HG02678 (cell line): ENCODE data around the gene KCNT1.

Source experiments
- ATAC-seq: cut with Tn5 transposase; IDR thresholded peaks from one replicate; pipeline ENCODE4 v1.9.1; 2021; ENCODE audit warnings: mild to moderate bottlenecking, moderate library complexity; ENCODE audit not compliant: unreplicated experiment

Gene KCNT1

GRCh38 chr9:135794057-135794335 is 92.0 kb downstream of the KCNT1 start:
- no peak for ATAC-seq

DNA sequence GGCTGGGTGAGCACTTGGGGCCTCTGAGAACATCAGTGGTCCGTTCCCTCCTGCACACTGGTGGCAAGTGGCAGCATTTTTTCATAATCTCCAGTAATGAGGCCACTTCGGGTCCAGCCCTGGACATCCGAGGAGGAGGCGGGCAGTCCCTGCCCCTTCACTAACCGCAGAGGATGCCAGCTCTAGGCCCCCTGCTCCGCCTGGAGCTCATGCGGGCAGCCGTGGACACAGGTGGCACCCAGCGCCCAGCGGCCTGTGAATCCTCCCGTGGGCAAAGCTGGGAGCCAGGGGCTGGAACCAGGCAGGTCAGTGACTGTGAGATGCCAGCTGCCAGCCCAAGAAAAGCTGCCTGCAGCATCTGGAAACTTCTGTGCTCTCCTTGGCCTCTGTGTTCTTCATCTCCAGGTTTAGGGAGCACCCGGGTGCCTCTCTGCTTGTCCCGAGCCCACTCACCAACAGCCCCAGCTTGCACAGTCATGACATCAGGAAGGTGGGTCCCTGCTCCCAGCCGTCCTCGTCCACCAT is 92.4 kb downstream of the KCNT1 start:
- ATAC-seq = no peak

- ATAC-seq = no peak
Measured at GRCh38 chr9:135795391-135795790, 93.4 kb downstream of the KCNT1 start.

DNA sequence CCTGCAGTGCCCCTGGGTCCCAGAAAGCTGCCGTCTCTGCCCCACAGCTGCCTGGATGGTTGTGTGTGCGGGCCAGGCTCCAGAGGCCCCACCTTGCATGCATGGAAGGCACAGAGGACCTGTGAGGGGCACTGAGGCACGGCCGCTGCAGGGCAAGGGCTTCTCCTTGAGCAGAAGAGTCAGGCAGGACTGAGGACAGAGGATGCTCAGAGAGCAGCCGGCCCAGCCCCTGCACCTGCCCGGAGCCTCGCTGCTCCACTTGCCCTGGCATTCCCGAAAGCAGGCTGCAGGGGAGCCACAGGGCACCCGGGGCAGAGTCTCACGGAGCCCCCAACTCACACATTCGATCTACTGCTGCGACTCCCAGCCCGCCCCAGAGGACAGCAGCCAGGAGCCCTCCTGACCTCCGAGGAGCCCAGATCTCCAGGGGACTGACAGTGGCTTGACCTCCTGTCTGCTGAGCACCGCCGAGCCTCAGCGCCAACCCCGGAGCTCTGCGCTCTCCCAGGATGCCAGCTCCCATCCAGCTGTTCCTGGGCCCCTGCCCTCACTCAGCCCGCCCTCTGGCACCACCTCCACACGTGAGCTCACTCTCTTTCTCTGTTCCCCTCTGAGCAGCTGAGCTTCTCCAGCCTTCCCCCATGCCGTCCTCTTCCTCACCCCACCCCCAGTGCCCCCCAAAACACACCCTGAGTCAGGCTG is 95.0 kb downstream of the KCNT1 start:
- no peak for ATAC-seq

DNA sequence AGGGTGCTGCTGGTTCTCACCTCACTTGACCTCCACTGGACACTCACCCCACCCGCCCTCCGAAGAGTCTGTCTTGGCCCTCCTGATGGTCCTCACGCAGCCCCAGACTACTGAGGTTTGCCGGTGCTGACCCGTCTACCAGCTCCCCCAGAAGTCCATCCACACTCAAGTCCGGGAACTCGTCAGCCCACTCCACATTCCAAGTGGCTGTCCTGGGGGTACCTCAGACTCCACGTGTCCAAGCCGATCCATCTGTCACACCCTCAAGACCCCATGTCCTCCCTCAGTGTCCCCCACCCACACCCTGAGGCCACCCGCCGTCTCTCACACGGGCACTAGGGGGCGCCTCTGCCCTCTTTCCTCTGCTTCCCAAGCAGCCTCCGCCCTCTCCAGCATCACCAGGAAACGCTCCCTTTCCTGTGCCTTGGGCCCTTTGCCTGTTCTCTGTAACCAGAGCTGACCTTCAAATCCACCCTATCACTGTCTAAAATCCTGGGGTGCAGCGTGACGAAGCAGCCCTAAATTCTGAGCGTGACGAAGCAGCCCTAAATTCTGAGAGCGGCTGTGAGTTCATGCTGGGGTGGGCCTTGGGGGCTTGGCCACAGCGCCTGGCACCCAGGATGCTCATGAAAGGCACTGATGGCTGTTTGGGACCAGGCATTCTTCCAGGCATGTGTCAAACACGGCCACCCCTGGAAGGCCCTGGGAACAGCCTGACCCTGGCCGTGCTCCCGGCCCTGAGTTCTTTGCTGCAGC is 95.7 kb downstream of the KCNT1 start:
- no peak for ATAC-seq

- ATAC-seq = no peak
Measured at GRCh38 chr9:135798263-135798585, 96.2 kb downstream of the KCNT1 start.

DNA sequence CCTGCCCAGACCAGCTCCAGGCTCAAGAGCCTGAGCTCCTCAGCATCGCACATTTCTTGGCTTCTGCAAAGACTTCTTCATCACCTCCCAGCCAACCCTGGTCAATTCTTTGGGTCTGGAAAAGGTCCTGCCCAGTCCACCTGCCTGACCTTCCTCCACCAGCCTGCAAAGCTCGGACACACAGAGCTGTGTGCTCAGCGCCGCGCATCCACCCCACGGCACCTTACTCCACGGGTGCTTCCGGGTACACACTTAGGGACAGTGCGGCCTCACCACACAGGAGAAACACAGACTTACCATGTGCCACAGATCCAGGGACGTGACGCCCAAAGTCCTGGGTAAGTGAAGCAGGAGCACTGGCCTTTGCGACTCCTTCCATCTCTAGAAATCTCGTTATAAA is 97.3 kb downstream of the KCNT1 start:
- no peak for ATAC-seq

- no peak for ATAC-seq
Measured at GRCh38 chr9:135801070-135801469, 99.1 kb downstream of the KCNT1 start.

DNA sequence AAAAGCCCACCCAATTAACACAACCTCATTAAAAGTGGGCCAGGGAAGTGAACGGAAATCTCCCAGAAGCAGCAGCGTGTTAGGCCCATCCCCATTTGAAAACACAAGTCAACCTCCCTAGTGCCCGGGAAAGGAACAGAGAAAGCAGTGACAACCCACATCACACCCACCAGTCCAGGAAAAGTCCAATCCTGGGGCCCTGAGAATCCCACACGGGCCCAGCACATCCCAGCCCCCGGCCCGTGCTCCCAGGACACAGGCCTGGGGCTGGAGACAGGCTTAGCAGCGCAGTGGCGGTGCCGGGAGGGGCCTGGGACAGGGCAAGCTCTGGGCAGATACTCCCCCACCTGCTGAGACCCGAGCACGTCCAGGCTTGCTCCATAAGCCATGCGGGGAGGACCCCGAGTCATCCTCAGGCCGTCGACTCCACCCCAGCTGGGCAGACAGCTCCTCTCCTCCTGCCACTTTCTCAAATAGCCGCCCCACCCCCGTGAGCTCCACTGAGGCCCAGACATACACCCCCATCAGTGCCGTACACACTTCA is 101.0 kb downstream of the KCNT1 start:
- ATAC-seq = no peak

DNA sequence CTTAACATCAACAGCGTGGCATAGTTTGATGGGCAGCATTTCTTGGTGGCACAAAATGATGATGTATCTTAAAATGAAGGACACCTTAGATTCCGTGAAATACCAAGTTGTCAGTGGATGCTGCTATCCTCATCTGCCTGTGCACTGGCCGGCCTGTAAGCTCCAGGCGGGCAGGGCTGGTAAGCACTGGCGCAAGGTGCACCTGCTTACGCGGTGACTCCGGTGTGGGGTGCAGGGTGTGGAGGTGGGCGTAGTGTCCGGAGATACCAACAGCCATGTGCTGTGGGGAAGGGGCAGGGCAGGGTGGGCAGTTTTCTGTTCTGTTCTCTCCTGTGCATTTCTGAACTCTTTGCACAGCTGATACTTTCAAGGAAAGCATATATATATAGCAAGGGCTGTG is 101.5 kb downstream of the KCNT1 start:
- no peak for ATAC-seq

- no peak for ATAC-seq
Measured at GRCh38 chr9:135804581-135805421, 102.8 kb downstream of the KCNT1 start.

GRCh38 chr9:135805422-135806022 is 103.5 kb downstream of the KCNT1 start:
- ATAC-seq = no peak

GRCh38 chr9:135809166-135809565 is 107.2 kb downstream of the KCNT1 start:
- no peak for ATAC-seq

- no peak for ATAC-seq
Measured at GRCh38 chr9:135810806-135811575, 109.0 kb downstream of the KCNT1 start.

DNA sequence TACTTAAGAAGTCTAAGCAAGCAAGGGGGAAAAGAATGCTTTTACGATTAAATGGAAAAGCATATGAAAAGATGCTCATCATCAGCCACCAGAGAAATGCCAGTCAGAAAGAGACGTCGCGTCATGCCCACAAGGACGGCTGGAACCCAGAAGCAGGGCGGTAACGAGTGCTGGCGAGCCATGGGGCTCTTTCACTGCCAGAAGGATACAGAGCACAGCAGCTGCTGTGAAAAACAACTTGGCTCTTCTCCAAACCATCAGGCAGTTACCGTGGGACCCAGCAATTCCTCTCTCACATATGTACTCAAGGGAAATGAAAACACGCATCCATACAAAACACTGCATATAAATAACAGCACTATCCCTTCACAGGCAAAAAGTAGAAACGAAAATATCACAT is 109.8 kb downstream of the KCNT1 start:
- no peak for ATAC-seq

GRCh38 chr9:135812961-135813360 is 111.0 kb downstream of the KCNT1 start:
- ATAC-seq = no peak

DNA sequence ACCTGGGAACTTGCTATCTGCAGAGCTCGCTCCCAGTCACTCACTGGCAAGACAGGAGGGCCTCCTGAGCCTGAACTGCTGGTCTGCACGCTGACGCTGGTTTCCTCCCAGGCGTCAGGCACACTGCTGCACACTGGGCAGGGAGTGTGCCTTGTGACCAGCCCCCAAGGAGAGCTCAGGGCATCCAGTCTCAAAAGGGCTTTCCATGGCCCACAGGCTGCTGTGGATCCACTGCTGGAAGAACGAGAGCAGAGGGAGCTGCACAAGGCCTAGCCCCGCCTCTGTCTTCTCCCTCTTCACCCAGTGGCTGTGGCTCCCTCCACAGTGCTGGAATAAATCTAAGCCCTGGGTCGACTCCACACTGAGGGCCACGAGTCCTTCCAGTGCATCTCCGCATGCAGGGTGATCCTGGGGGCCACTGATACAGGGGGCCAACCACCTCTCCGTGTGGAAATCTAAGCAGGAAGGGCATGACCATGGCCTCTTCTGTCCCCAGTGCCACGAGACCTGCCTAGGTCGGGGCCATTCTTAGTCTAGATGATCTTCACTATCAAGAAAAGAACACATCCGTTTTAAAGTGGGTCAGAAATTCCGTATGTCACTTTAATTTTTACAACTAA is 111.8 kb downstream of the KCNT1 start:
- ATAC-seq = no peak

DNA sequence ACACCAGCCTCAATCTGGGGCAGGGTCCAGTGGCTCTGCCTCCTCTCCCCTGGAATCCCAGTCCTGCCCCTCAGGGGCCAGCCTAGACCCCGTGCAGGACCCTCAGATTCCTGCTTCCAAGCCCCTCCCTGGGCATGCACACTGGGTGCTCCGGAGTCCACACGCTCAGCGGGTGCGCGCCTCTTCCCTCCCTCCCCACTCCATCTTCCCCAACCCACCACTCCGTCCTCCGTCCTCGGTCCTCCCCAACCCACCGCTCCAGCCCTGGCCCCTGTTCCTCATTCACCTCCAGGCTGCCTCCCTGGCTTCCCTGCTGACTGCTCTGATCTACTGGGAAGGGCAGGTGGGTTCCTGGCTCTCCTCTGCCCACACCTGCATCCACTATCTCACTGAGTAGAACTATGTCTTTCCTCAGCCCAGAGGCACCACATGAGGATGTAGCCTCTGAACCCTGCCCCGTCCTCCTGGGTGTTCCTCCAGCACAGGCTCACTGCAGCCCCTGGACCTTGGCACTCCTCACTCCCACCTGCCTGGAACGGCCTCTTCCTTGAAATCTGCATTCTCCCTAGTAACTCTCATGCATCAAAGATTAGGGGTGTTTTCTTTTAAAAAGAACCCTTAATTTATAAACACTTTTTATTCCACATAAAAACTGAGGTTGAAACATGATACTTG is 112.6 kb downstream of the KCNT1 start:
- no peak for ATAC-seq

DNA sequence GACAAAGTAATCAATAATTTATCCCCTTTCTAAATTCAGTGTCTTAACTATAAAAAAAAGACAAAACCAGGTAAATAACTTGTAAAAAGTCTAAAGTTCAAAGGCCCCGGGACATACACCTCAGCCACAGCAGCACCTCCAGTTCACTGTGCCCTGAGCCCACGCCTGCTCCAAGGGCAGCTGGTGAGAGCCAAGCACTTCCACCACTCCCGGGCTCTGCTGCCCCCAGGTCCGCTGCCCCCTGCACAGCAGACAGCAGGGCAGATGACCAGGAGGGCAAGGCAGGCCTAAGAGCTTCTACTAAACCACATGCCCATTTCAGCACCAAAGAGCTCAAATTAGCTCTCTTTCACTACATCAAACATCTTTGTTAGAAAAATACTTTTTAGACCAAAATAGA is 113.4 kb downstream of the KCNT1 start:
- ATAC-seq = no peak
